HepG2 (cell line): ENCODE data around the gene GPR22. TPM values are rescaled to one million over a fixed set of nuclear protein-coding genes. Genes with fewer than 3 reads are reported as not detected.

Source experiments
- ATAC-seq: fragments of 200-7000 bp; cut with Tn5 transposase; 3 replicates; pipeline ENCODE4 v1.9.1; 2020; ENCODE audit warnings: mild to moderate bottlenecking, moderate library complexity
- BruUV-seq: library from RNA; stranded (reverse); fragments of 400-500 nt; replicated peaks from 2 replicates; lab custom pipeline; 2021; lab: Mats Ljungman, UMichigan
- CTCF ChIA-PET: fragments of 300-600 bp; formaldehyde crosslinking; extraction: SDS; loops from one replicate; lab custom pipeline; 2021; ENCODE audit warnings: low total read pairs, inconsistent platforms, low intra/inter-chr PET ratio; lab: Yijun Ruan, JAX
- POLR2A ChIA-PET: fragments of 350-600 bp; sonication (Branson Sonifier 250); formaldehyde crosslinking; loops from one replicate; lab custom pipeline; 2020; ENCODE audit warnings: antibody characterized with exemption, inconsistent platforms; lab: Yijun Ruan, JAX
- DNase-seq: peaks from one replicate; pipeline ENCODE4 v3.0.0-alpha.2; 2015; ENCODE audit warnings: low spot score
- FAIRE-seq: peaks from 3 replicates; lab custom pipeline; 2011; peaks lifted over from hg19 to GRCh38; lab: Jason Lieb, UNC
- H2AFZ ChIP-seq: one replicate; pipeline ENCODE4 v1.6.1; 2011; ENCODE audit warnings: low read length, inconsistent platforms
- H3K27ac ChIP-seq: fragments of 300-600 bp; 3 replicates; pipeline ENCODE4 v1.8.0; 2011; ENCODE audit warnings: mixed run types, mild to moderate bottlenecking, mixed read lengths, low read length, inconsistent platforms; ENCODE audit not compliant: insufficient read depth; ENCODE audit errors: extremely low read length
- H3K27me3 ChIP-seq, 2 experiments: fragments of 200-600 bp in 1 of 2; 2 replicates in 1 of 2; 3 replicates in 1 of 2; pipeline versions ENCODE4 v1.6.0 to v1.8.0; 2011; ENCODE audit warnings: low read length in 2 of 2, mild to moderate bottlenecking in 2 of 2, moderate library complexity in 2 of 2, inconsistent platforms in 1 of 2; ENCODE audit not compliant: insufficient read depth in 2 of 2, control insufficient read depth in 1 of 2
- H3K36me3 ChIP-seq, 2 experiments: fragments of 200-600 bp in 1 of 2; replicated peaks in 1 of 2; 2 replicates in 1 of 2; 3 replicates in 1 of 2; pipeline versions ENCODE4 v1.5.1 to v1.8.0; 2011; ENCODE audit warnings: low read length in 2 of 2, inconsistent platforms in 1 of 2; ENCODE audit not compliant: insufficient read depth in 2 of 2, control insufficient read depth in 1 of 2
- H3K4me1 ChIP-seq: 2 replicates; pipeline ENCODE4 v1.5.1; 2012; ENCODE audit warnings: low read length, inconsistent platforms; ENCODE audit not compliant: insufficient read depth
- H3K4me2 ChIP-seq: 2 replicates; pipeline ENCODE4 v1.6.0; 2011; ENCODE audit warnings: low read depth, low read length, inconsistent platforms
- H3K4me3 ChIP-seq, 3 experiments: fragments of 200-600 bp in 1 of 3; sonication (generic), shearing (Covaris generic) in 1 of 3; replicated peaks in 1 of 3; 2 replicates each; pipeline ENCODE4 v1.5.1; 2011 to 2016; ENCODE audit warnings: low read length in 3 of 3, inconsistent platforms in 2 of 3, low read depth in 2 of 3, mild to moderate bottlenecking in 2 of 3, control low read depth in 1 of 3, mixed read lengths in 1 of 3; ENCODE audit not compliant: insufficient read depth in 1 of 3
- H3K79me2 ChIP-seq: one replicate; pipeline ENCODE4 v1.6.1; 2011; ENCODE audit warnings: low read length, inconsistent platforms; ENCODE audit not compliant: insufficient read depth
- H3K9ac ChIP-seq: 2 replicates; pipeline ENCODE4 v1.6.0; 2011; ENCODE audit warnings: mild to moderate bottlenecking, low read depth, low read length, inconsistent platforms; ENCODE audit not compliant: insufficient read depth
- H3K9me3 ChIP-seq: 2 replicates; pipeline ENCODE4 v1.5.1; 2012; ENCODE audit warnings: mild to moderate bottlenecking, low read length
- H4K20me1 ChIP-seq: 2 replicates; pipeline ENCODE4 v1.6.0; 2011; ENCODE audit warnings: inconsistent platforms, mild to moderate bottlenecking, low read length, moderate library complexity; ENCODE audit not compliant: insufficient read depth
- ATAD3A ChIP-seq: sonication (generic); formaldehyde crosslinking; IDR thresholded peaks from 2 replicates; pipeline ENCODE4 v1.4.0; 2020; ENCODE audit warnings: missing genetic modification reagents
- CC2D1A ChIP-seq: sonication (generic); formaldehyde crosslinking; IDR thresholded peaks from 2 replicates; pipeline ENCODE4 v1.8.1; 2023; ENCODE audit warnings: mild to moderate bottlenecking, missing genetic modification reagents
- ETV5 ChIP-seq: IDR thresholded peaks from 2 replicates; pipeline ENCODE4 v1.6.1; 2018; ENCODE audit warnings: missing biosample characterization, missing genetic modification reagents, inconsistent platforms, borderline replicate concordance
- HDAC6 ChIP-seq: fragments of 200-600 bp; sonication (generic); IDR thresholded peaks from 2 replicates; pipeline ENCODE4 v1.7.0; 2017; ENCODE audit warnings: mild to moderate bottlenecking, antibody characterized with exemption, low read length, low read depth
- HMGXB3 ChIP-seq: sonication (generic); formaldehyde crosslinking; IDR thresholded peaks from 2 replicates; pipeline ENCODE4 v1.4.0; 2020; ENCODE audit warnings: missing genetic modification reagents, borderline replicate concordance
- NFIC ChIP-seq: IDR thresholded peaks from 2 replicates; pipeline ENCODE4 v1.6.1; 2012; ENCODE audit warnings: mild to moderate bottlenecking, low read length, inconsistent platforms
- SMAD1 ChIP-seq: sonication (generic); formaldehyde crosslinking; IDR thresholded peaks from 2 replicates; pipeline ENCODE4 v1.4.0; 2020; ENCODE audit warnings: missing genetic modification reagents, low read depth, mild to moderate bottlenecking, borderline replicate concordance
- ZNF660 ChIP-seq: sonication (generic); formaldehyde crosslinking; IDR thresholded peaks from 2 replicates; pipeline ENCODE4 v1.5.1; 2020; ENCODE audit warnings: mild to moderate bottlenecking, low read depth, missing genetic modification reagents, borderline replicate concordance
- ZNF773 ChIP-seq: sonication (generic); formaldehyde crosslinking; IDR thresholded peaks from 2 replicates; pipeline ENCODE4 v1.4.0; 2020; ENCODE audit warnings: missing genetic modification reagents, borderline replicate concordance
- WGBS: methylation state at CpG from one replicate; pipeline ENCODE4 v1.1.6; 2017; ENCODE audit warnings: low lambda C conversion rate; 5-methylcytosine and 5-hydroxymethylcytosine counted together
- in situ Hi-C: cut with HindIII; loops from 2 replicates; pipeline ENCODE4 v1.10.0; 2017; ENCODE audit warnings: low pct_unique_long_range_greater_than_20kb; ENCODE audit not compliant: extremely low pct_ligation_motif_present
- intact Hi-C: fragments of 100-400 bp; cut with micrococcal nuclease; formaldehyde crosslinking; loops from one replicate; pipeline ENCODE4 v1.10.0; 2022; ENCODE audit not compliant: unreplicated experiment
- polyA plus RNA-seq, 8 experiments: library from polyadenylated mRNA; depleted of rRNA in 3 of 8; stranded (reverse) in 7 of 8; unstranded in 1 of 8; fragments of >200 nt; fragmentation: Illumina TruSeq in 4 of 8; extraction: Trizol in 4 of 8; gene quantifications; 2 replicates each; pipeline versions ENCODE4 v1.2.1 to v1.2.3, GENCODE V29; 2011 to 2016; ENCODE audit warnings: low read depth in 4 of 8, missing spikeins in 1 of 8, mixed read lengths in 1 of 8; ENCODE audit not compliant: insufficient read depth in 1 of 8
- total RNA-seq, 5 experiments: library from RNA; depleted of rRNA; stranded (reverse); fragments of >200 nt; fragmentation: Illumina TruSeq; extraction: Trizol; gene quantifications; 2 replicates each; pipeline ENCODE4 v1.2.3, GENCODE V29; 2016; ENCODE audit warnings: low read depth in 1 of 5
- TF ChIP-seq, protein P1 (sequence below): sonication (generic); formaldehyde crosslinking; IDR thresholded peaks from 2 replicates; pipeline ENCODE4 v1.8.1; 2022; ENCODE audit warnings: low read depth, mild to moderate bottlenecking, missing genetic modification reagents
- TF ChIP-seq, protein P2 (sequence below): sonication (generic); formaldehyde crosslinking; IDR thresholded peaks from 2 replicates; pipeline ENCODE4 v1.9.0; 2021; ENCODE audit warnings: missing genetic modification reagents, mild to moderate bottlenecking, borderline replicate concordance

The GPR22 gene
- total and polyA plus RNA-seq, 2 of the 13 experiments (the other 11 are each of a cell fraction or from before 2014, with no cell fraction given) = not detected

DNA sequence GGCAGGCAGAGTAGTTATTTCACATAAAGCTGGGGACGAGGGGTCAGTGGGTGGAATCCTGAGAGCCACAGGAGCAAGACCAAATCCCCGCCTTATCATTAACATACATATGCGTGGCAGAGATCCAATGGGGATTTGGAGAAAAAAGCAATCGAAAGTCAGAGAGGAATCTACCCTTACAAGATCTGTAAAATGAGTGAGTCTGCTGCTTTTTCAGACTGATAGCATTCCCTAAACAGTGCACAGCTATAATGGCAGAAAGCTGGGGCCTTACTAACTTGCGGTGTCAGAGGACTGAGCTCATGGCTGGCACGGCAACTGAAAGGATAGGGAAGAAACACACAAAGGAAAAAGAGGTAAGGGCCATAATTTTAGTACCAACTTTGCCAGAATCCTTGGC, 25.0 kb downstream of the GPR22 start:
- Histone ChIP-seq H3K79me2 (peaks cover 6% of the 10 kb centered on the region), H3K27ac (no peak overlapping the region), H3K4me3 (no peak overlapping the region), H3K4me1 (no peaks in the 10 kb centered on the region), H3K36me3 (no peaks in the 10 kb centered on the region; a peak in 1 of 5 replicates), H4K20me1 (no peaks in the 10 kb centered on the region), H3K4me2 (no peak overlapping the region), H3K27me3 (no peaks in the 10 kb centered on the region), H2AFZ (no peak overlapping the region), H3K9ac (no peak overlapping the region), H3K9me3 (no peaks in the 10 kb centered on the region)
- ChIA-PET POLR2A (no interaction called here), CTCF (no interaction called here)
- 95% methylated on average over 6 of the region's 6 CpGs for WGBS
- no peak for DNase-seq
- FAIRE-seq = no peak
- in situ Hi-C loops (no loop called here), intact Hi-C loops (no loop called here)
- ATAC-seq = no peak
- no TSS peak for BruUV-seq
- TF ChIP-seq NFIC (no peak), ATAD3A (no peak), ZNF660 (CRISPR knock-in tag) (no peak), CC2D1A (CRISPR knock-in tag) (no peak), HDAC6 (no peak), HMGXB3 (CRISPR knock-in tag) (no peak), ZNF773 (CRISPR knock-in tag) (no peak), ETV5 (CRISPR knock-in tag) (no peak), SMAD1 (CRISPR knock-in tag) (no peak)
- TF ChIP-seq, protein P1, sequence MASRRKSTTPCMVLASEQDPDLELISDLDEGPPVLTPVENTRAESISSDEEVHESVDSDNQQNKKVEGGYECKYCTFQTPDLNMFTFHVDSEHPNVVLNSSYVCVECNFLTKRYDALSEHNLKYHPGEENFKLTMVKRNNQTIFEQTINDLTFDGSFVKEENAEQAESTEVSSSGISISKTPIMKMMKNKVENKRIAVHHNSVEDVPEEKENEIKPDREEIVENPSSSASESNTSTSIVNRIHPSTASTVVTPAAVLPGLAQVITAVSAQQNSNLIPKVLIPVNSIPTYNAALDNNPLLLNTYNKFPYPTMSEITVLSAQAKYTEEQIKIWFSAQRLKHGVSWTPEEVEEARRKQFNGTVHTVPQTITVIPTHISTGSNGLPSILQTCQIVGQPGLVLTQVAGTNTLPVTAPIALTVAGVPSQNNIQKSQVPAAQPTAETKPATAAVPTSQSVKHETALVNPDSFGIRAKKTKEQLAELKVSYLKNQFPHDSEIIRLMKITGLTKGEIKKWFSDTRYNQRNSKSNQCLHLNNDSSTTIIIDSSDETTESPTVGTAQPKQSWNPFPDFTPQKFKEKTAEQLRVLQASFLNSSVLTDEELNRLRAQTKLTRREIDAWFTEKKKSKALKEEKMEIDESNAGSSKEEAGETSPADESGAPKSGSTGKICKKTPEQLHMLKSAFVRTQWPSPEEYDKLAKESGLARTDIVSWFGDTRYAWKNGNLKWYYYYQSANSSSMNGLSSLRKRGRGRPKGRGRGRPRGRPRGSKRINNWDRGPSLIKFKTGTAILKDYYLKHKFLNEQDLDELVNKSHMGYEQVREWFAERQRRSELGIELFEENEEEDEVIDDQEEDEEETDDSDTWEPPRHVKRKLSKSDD = no peak
- TF ChIP-seq, protein P2, sequence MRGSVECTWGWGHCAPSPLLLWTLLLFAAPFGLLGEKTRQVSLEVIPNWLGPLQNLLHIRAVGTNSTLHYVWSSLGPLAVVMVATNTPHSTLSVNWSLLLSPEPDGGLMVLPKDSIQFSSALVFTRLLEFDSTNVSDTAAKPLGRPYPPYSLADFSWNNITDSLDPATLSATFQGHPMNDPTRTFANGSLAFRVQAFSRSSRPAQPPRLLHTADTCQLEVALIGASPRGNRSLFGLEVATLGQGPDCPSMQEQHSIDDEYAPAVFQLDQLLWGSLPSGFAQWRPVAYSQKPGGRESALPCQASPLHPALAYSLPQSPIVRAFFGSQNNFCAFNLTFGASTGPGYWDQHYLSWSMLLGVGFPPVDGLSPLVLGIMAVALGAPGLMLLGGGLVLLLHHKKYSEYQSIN (CRISPR knock-in tag) = no peak
- TF ChIP-seq, all 625 proteins: peak for 0
